H7 (cell line): Measurements from ENCODE around the gene FCN1. TPM values are rescaled to one million over a fixed set of nuclear protein-coding genes. Genes with fewer than 3 reads are reported as not detected.
A peak's percentile ranks its signal among the peaks of the same experiment; 100 is the strongest.

Source experiments
- DNase-seq: peaks from one replicate; pipeline ENCODE4 v3.0.0; 2012
- H3K27me3 ChIP-seq: 2 replicates; pipeline ENCODE4 v1.6.0; 2011; ENCODE audit warnings: mild to moderate bottlenecking, low read length; ENCODE audit not compliant: control insufficient read depth, insufficient read depth
- H3K36me3 ChIP-seq: replicated peaks from 2 replicates; pipeline ENCODE4 v1.5.1; 2011; ENCODE audit warnings: low read length; ENCODE audit not compliant: control insufficient read depth, insufficient read depth
- H3K4me3 ChIP-seq: 2 replicates; pipeline ENCODE4 v1.5.1; 2011; ENCODE audit warnings: low read depth, mild to moderate bottlenecking, control low read depth, low read length, moderate library complexity; ENCODE audit not compliant: insufficient read depth
- total RNA-seq: library from RNA; depleted of rRNA; stranded (reverse); fragments of >200 nt; shearing (Covaris generic); gene quantifications from 2 replicates; pipeline ENCODE4 v1.2.3, GENCODE V29; 2014

The FCN1 gene
- total RNA-seq, 1 experiment from 2014 or later, result not detected

DNA sequence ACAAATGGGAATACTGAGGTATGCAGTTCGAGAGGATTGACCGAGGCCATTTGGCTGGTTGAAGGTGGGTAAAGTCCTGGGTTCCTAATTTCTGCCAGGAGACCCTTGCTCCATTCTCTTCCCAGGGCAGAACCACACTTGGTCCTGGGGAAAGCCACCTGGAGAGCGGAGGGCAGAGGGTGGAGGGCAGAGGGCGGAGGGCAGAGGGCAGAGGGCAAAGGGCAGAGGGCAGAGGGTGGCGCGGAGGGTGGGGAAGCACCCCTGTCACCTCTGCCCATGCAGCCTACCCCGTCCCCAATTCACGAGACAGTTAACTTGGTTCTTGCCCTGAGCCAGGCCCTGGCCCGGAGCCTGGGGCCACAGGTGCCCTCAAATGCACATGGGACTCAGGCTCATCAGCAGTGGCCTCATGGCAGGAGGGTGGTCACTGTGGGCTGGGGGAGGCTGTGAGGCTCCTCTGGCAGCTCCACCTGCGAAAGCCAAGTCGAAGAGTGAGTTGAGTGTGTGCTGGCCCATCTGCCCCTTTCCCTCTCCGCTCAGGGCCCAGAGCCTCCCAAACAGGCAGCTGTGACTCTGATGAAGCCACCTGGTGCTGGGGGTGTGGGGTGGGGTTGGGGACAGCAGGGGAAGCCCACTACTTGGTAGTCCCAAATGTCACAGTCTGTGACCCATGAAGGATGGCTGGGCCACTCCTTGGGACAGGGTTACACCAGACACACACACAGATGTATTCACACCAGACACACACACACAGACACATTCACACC is 28.0 kb upstream of the FCN1 start:
- Histone ChIP-seq H3K27me3 (no peaks in the 10 kb centered on the region), H3K4me3 (no peak overlapping the region), H3K36me3 (no peaks in the 10 kb centered on the region)
- no peak for DNase-seq

DNA sequence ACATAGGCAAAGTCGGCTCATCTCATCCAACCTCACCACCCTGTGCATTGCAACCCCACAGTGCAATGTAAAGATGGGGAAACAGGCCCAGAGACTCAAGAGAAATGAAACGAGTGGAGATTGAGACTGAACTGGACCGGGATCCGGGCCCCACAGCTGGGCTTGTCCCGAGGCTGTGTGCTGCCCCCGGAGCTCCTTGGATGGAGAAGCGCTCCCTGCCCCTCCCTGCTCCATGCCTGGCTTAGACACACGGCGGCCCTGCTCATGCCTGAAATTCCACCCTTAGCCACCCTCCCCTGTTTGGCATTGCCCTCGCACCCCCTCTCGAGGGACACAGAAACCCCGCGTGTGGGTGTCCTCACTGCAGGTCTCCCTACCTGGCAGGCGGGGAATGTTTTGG is 27.2 kb upstream of the FCN1 start:
- H3K4me3 ChIP-seq, result no peak overlapping the region
- H3K36me3 ChIP-seq, result no peaks in the 10 kb centered on the region
- H3K27me3 ChIP-seq, result no peaks in the 10 kb centered on the region
- no peak for DNase-seq

DNA sequence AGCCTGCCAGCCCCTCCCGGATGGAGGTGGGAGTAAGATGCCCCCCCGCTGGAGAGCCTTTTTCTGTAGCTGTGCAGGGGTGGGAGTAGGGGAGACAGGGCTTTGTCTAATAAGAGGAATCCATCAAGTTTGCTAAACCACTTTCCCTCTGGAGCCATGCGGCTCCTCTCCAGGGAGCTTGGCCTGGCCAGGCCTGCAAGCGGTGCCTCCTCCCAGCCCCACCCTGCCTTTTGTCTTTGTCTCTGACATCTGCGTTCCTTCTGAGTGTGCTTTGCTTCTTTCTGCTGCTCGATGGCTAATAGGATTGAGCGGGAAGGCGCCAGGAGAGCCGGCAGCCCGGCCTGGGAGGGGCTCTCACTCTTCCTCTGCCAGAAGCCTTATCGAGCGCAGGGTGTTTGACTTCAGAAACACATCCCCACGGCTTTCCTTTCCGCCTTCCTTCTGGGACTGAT is 26.7 kb upstream of the FCN1 start:
- no peaks in the 10 kb centered on the region for H3K36me3 ChIP-seq
- H3K27me3 ChIP-seq, result no peaks in the 10 kb centered on the region
- DNase-seq, result peak; percentile 81
- no peak overlapping the region for H3K4me3 ChIP-seq

DNA sequence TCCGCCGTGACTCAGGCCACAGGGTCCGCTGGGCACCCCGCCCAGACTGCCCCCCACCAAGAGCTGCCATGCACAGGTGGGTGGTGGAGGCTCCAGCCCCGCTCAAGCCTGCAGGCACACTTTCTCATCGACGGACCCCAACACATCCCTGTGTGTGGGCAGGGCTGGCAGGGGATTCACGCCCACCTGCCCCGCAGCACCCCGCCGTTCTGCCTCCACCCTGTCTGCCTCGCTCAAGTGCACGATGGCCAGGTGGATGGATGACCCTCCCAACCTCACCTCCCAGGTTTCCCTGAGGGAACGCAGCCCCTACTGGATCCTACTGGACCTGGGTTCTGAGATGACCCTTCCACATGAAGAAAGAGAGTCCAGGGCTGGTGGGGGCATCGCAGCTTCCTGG is 26.1 kb upstream of the FCN1 start:
- Histone ChIP-seq H3K27me3 (no peaks in the 10 kb centered on the region), H3K36me3 (no peaks in the 10 kb centered on the region), H3K4me3 (no peak overlapping the region)
- peak; percentile 46 for DNase-seq

DNA sequence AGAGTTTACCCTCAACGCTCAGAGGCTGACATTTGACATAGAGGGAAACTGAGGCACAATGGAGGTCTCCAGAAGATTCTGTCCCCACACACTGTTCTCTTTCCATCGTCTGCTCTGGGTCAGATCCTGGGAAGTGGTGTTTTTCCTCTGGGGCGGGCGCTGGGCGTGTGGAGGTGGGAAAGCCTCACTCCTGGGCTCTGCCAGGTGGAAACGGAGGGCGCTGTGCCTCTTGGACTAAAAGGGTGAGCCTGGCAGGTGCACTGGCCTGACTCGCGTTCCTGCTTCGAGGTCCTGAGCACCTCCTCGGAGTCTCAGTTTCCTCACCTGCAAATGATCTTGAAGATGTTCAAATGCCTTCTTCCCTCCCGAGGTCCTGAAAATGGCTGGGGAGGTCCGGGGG is 25.7 kb upstream of the FCN1 start:
- H3K36me3 ChIP-seq, result no peaks in the 10 kb centered on the region
- H3K27me3 ChIP-seq, result no peaks in the 10 kb centered on the region
- no peak overlapping the region for H3K4me3 ChIP-seq
- no peak for DNase-seq

DNA sequence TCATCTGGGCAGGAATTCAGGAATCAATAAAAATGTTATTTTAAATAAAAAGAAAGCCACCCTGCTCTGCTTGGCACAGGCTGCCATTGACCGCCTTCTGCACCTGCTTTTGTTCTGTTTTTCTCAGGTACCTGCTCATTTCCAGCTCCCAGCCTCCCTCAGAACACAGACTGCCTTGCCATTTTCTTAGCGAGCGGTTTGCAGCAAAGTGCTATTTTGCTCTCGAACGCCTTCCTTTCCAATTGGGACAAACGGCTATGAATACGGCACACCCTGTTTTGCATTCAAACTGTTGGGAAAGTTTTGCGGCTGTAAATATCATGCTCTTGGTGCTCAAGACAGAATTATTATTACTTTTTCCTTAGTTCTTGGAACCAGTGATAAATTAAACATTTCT is 25.1 kb upstream of the FCN1 start:
- Histone ChIP-seq H3K27me3 (no peaks in the 10 kb centered on the region), H3K36me3 (no peaks in the 10 kb centered on the region), H3K4me3 (no peak overlapping the region)
- DNase-seq, result peak; percentile 38

DNA sequence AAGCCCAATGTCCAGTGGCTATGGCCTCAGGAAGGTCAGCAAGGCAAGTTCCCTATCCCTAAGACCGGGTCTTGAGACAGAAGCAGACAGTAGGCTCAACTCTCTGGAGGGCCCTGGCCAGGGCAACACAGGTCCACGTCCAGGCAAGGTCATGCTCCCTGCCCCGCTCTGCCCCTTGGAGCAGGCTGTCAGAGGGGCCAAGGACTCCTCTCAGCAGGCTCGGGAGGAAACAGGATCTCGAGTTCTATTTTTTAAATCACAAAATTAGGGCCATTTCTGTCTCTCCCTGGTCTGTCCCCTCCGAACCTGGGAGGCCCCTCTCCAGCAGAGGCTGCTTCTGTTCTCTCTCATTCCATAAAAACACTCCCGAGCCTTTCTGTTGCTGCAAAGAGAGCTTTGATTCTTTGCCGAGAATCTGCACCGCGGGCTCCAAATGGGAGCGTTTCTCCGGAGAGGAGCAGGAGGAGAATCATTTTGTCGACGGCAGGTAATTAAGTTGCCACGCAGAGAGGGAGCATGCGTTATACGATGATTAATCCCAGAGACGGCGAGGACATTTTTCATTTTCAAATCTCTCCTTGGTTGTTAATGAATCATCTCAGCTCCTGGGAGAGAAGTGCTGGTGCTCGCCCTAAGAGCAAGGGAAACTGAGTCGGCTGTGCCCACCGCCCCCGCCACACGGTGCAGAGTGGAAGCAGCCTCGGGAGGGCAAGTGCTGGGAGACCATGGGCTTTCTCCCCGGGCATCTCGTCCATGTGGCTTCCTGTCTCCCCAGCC is 24.5 kb upstream of the FCN1 start:
- no peaks in the 10 kb centered on the region for H3K27me3 ChIP-seq
- DNase-seq, result peak; percentile 47

DNA sequence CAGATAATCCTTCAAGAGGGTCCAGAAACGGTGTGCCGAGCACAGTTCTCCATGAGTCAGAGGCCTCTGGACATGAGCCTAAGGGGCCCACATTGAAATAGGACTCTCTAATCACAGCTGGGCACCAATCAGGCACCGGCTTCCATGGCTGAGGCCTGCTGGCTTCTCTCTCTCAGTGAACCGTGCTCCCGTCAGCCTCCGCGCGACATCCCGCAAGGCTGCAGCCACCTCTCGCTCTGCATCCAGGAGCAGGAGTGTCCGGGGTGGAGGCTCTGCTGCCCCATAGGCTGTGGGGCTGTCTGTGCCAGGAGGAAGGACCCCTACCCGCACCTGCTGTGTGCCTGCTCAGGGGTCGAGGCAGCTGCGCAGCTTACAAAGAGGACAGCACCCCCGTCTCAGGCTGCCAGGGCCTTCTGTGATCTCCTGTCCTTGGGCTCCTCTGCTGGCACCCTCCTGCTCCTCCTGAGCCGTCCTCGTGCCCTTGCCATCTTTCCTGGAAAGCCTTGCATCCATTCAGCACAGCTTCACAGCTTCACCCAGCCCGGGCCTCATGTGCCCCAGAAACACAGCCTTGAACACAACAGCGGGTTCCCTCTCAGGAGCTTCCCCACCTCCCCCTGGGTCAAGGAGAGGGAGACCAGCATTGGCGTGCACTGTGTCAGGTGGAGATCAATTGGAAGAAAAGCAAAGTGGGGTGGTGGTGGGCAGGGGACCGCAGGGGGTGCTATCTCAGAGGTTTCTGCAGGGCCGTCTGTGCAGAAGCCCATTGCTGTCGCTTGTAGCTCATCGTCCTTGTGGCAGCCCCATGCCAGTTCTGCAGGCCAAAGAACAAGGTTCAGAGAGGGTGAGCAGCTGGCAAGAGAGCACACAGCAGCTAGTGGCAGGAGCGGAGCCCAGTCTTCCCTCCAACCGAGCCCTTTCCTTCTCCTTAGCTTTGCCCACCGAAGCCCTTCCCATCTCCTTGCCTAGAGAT is 22.8 kb upstream of the FCN1 start:
- peak; percentile 56 for DNase-seq
- Histone ChIP-seq H3K4me3 (no peak overlapping the region), H3K36me3 (no peaks in the 10 kb centered on the region), H3K27me3 (no peaks in the 10 kb centered on the region)

More for the DNA sequence above, 24.5 kb upstream of the FCN1 start:
- Histone ChIP-seq H3K36me3 (no peaks in the 10 kb centered on the region), H3K4me3 (no peak overlapping the region)

DNA sequence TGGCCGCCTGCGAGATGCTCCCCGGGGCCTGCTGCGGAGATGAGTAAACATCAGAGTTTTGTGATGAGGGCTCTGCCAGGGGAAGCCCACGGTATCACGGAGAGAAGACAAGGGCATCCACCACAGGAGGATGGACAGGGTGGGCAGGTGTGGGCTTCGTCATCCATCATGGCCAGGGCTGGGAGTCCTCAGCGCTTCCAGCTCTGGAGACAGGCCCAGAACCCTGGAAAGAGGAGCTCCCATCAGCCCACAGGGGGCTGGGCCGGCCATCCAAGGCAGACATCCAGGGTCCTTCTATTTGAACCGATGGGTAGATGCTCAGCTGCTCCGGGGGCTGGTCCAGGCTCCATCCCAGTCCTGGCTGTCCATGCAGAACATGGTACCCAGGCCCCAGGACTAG is 22.1 kb upstream of the FCN1 start:
- no peak for DNase-seq
- Histone ChIP-seq H3K36me3 (no peaks in the 10 kb centered on the region), H3K27me3 (no peaks in the 10 kb centered on the region), H3K4me3 (no peak overlapping the region)

DNA sequence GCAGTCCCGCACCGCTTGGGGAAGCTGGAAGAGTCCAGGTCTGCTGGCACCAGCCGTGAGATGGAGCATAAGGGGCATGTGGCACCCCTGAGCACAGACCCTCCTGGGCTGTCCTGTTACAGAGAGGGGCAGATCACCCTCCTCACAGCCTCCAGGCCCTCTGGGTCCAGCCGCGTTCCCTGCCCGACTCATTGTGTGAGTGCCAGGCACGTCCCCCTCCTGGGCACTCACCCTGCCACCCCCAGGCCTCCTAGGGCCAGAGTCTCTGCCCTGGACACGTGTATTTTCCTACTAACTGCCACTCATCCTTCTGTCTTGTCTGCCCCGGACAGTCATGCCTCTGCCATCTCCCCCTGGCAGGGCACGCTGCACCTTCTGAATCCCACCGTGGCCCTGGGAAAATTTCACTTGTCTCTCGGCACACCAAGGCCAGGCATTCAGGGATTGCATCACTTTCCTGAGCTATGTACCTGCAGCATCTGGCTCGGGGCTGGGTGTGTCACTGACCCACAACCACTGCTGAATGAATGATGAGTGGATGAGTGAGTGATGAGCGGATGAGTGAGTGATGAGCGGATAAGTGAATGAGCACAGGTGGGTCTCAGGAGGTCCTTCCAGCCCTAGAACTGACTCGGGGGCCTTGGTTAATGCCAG is 21.5 kb upstream of the FCN1 start:
- no peak overlapping the region for H3K4me3 ChIP-seq
- DNase-seq, result peak; percentile 34
- H3K36me3 ChIP-seq, result no peaks in the 10 kb centered on the region
- H3K27me3 ChIP-seq, result no peaks in the 10 kb centered on the region

DNA sequence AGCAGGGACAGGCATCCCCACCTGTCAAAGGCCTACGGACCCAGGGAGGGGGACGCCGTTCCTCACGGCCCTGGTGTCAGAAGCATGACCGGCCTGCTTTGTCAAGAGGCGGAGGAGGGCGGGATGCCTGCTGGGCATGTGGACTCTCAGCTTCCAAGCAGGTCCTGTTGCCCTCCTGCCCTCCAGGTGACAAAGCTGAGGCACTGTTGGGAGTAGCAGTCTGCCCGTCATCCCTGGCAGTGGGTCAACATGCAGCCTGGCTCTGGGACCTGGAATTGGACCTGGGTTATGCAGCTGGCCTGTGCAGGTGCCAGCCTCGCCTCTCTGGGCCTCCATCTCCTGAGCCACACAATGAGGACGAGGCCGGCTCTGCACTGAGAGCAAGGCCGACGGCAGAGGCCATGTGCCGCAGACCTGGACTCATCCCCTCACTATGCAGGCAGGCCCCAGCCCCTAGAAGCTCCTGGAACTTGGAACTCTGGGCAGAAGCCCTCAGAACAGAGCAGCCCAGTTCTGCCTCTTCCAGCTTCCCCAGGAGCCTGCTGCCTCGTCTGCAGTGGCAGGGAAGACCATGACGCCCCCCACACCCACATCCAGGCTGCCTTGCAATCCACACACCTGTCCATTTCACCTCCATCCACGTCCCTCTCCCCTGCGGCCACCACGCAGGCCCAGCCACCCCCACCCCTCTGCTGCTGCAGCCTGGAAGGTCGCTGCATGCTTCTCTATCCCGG is 20.8 kb upstream of the FCN1 start:
- no peak overlapping the region for H3K4me3 ChIP-seq
- no peaks in the 10 kb centered on the region for H3K36me3 ChIP-seq
- H3K27me3 ChIP-seq, result no peaks in the 10 kb centered on the region
- peak; percentile 46 for DNase-seq

DNA sequence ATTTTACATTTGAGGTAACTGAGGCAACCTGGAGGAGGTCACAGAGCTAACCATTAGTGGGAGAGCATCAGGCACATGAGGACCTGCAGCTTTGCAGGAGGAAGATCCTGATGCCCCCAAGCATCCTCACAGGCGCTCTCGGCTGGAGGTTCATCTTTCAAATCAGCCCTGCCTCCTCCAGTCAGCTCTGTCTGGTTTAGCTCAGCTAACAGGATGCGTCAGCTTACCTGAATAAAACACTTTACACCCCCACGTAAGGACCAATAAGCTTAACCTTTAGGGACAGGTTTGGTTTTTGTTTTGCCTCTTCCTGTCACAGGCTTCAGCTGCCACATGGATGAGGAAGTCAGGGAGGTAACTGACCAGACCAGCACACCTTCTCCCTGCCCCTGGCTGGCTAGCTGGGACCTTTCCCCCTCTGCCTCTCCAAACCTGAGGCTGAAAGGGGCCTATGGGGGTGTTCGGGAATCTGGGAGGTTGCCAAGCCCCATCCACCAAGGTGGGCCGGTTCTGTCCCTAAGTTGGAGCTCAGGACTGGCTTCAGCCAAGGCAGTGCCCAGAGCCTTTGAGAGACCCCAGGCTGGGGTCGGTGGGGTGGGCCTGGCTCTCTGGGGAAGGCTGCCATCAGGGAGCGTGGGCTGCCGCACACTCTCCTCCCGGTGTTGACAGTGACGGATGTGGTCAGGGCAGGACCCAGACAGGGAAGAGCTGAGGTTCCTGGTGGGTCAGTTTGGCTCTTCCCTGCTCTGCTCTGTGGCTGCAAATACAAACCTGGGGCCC is 20.0 kb upstream of the FCN1 start:
- H3K36me3 ChIP-seq, result no peaks in the 10 kb centered on the region
- no peaks in the 10 kb centered on the region for H3K27me3 ChIP-seq
- no peak overlapping the region for H3K4me3 ChIP-seq
- peak; percentile 25 for DNase-seq

DNA sequence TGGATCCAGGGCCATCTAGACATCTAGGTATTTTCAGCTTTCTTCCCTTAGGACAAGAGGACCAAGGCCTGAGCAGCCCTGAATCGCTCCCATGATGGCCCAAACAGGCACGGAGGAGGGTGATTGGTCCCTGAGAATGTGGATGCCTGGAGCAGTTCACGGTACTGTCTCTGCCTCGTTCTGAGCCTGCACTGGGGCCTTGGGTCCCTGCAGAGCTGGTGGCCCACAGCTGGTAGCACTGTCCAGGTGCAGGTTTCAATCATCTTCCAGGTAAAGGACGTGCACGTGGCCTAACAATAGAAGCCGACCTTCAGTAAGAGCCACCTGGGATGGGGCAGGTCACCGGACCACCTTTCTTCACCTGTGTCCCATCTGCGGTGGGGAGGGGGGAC is 19.4 kb upstream of the FCN1 start:
- DNase-seq, result peak; percentile 16
- H3K27me3 ChIP-seq, result no peaks in the 10 kb centered on the region
- H3K4me3 ChIP-seq, result no peak overlapping the region
- H3K36me3 ChIP-seq, result no peaks in the 10 kb centered on the region
